AG09309 (cell line): ENCODE measurements around the gene NDFIP1.

Source experiments
- DNase-seq: peaks from one replicate; pipeline ENCODE4 v3.0.0-alpha.2; 2010; ENCODE audit warnings: low read depth
- H3K4me3 ChIP-seq: 2 replicates; pipeline ENCODE4 v1.5.1; 2011; ENCODE audit warnings: mild to moderate bottlenecking, low read depth, low read length, moderate library complexity; ENCODE audit not compliant: control insufficient read depth
- CTCF ChIP-seq: IDR thresholded peaks from 2 replicates; pipeline ENCODE4 v1.5.1; 2011; ENCODE audit warnings: mild to moderate bottlenecking, low read depth, low read length, inconsistent platforms; ENCODE audit not compliant: insufficient read depth, control insufficient read depth; ENCODE audit errors: missing control alignments

The NDFIP1 gene

GRCh38 chr5:142098931-142099330 is 9.6 kb upstream of the NDFIP1 start:
- no peak for DNase-seq
- no peak overlapping the region for H3K4me3 ChIP-seq
- no peak for TF ChIP-seq CTCF

DNA sequence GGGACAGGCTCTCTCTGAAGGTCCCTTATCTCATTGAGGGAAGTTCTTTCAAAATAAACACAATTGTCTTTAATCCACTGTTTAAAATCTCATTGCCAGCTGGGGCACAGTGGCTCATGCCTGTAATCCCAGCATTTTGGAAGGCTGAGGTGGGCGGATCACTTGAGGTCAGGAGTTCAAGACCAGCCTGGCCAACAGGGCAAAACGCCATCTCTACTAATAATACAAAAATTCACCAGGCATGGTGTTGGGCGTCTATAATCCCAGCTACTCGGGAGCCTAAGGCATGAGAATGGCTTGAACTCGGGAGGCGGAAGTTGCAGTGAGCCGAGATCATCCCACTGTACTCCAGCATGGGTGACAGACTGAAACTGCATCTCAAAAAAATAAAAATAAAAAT is 8.3 kb upstream of the NDFIP1 start:
- TF ChIP-seq CTCF = no peak
- DNase-seq = no peak
- H3K4me3 ChIP-seq = no peak overlapping the region

DNA sequence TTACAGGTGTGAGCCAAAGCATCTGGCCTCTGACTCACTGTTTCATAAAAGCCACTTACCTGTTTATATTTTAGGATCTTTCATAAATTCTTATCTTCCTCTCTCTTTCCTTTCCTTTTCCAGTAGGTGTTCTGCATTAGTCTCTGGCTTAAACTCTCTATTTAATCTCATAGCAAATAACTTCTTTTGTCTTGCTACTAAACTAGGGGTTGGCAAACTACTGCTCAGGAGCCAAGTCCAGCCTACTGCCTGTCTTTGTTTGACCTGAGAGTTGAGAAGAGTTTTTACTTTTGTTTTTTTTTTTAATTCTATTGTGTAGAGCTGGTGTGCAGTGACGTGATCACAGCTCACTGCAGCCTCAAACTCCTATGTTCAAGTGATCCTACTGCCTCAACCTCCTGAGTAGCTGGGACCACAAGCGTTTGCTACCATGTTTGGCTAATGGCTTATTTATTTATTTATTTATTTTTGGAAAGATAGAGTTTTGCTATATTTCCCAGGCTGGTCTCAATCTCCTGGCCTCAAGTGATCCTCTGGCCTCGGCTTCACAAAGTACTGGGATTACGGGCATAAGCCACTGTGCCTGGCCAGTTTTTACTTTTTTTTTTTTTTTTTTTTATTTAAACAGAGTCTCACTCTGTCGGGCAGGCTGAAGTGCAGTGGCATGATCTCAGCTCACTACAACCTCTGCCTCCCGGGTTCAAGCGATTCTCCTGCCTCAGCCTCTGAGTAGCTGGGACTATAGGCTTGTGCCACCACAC is 5.4 kb upstream of the NDFIP1 start:
- TF ChIP-seq CTCF = no peak
- no peak overlapping the region for H3K4me3 ChIP-seq
- DNase-seq = no peak

DNA sequence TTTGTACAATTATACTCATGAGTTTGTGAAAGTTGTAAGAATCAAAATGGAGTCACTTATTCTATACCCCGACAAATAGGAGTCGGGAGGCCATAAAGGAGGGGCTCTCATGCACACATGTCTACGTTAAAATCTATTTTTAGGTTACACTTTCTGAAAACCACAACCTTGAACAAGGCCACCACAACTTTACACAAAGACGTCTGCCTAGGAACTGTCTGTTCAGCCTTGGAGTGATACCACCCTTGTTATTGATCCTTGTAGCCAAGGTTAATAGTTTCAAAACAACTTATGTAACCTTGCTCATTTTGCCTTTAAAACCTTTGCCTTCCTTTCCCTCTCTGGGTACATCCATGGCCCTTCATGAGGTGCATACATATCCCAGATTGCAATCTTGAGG is 4.1 kb upstream of the NDFIP1 start:
- no peak for TF ChIP-seq CTCF
- DNase-seq = no peak
- H3K4me3 ChIP-seq = no peak overlapping the region

- DNase-seq = peak; percentile 66
- H3K4me3 ChIP-seq = no peak overlapping the region
- no peak for TF ChIP-seq CTCF
These were observed 2.5 kb upstream of the NDFIP1 start for GRCh38 chr5:142106061-142106460.

DNA sequence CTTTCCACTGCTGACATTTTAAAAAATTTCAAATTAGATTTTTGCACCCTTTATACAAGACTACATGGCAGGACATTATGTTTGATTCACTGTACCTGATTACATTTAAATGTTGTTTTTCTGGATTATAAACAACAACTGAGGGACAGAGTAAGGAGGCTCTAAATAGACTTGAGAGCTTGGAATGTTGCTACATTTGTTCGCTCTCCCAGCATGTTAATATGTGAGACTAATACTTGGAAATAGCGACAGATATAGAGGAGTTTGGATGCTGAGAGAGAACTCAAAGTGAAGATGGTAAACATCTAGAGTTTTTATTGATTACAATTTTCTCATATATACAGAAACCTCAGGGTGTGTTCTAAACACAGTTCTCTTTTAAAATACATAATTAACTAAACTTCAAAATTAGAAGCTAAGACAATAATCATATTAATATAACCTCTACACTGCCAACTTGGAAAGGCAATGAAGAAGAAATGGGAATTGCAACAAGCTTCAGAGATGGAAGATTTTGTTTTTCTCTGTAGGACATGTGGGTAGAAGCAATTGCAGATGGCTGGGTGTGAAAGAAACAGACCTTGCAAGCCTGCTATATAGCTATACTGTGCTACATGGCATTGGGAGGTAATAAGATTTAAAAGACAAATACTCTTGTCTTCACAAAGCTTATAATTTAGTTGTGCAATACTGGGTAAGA is 1.4 kb upstream of the NDFIP1 start:
- DNase-seq = no peak
- no peak for TF ChIP-seq CTCF
- no peak overlapping the region for H3K4me3 ChIP-seq
